ENCODE data around the gene ZBTB18. TPM values are rescaled to one million over a fixed set of nuclear protein-coding genes. Genes with fewer than 3 reads are reported as not detected.

The ZBTB18 gene
- total RNA-seq, 1 experiment from 2014 or later = 16.8 TPM

GRCh38 chr1:244092293-244092963, 41.3 kb downstream of the ZBTB18 start:
- Histone ChIP-seq H3K4me2 (ENCODE audit: low read length) (peak overlapping the region; percentile 17; the same call in 1 of the 2 replicates), H3K79me2 (ENCODE audit: low read length) (no peaks in the 10 kb centered on the region), H3K4me1 (ENCODE audit: insufficient read depth, low read length) (peaks cover 10% of the 10 kb centered on the region; the same call in 1 of the 2 replicates), H3K4me3 (ENCODE audit: low read length) (no peak overlapping the region), H3K27ac (ENCODE audit: low read length) (no peak overlapping the region), H3K9me3 (ENCODE audit: low read length) (no peaks in the 10 kb centered on the region), H3K36me3 (ENCODE audit: low read depth, low read length) (no peaks in the 10 kb centered on the region), H3K9me2 (replicated peaks; ENCODE audit: low read length) (0 out of 2 replicates have a peak, but pooled peaks cover 7% of the 10 kb centered on the region), H3K27me3 (ENCODE audit: low read length) (no peaks in the 10 kb centered on the region), H3F3A (ENCODE audit: low read length, unreplicated experiment) (no peaks in the 10 kb centered on the region), H4K20me1 (ENCODE audit: low read length) (no peaks in the 10 kb centered on the region), H3K9ac (ENCODE audit: low read length) (no peak overlapping the region), H2AFZ (ENCODE audit: low read length) (peak overlapping the region; percentile 27)
- CTCF ChIA-PET = no interaction called here
- POLR2A ChIA-PET (ENCODE audit: unreplicated experiment) = no interaction called here
- BruUV-seq (replicated peaks) = no TSS peak
- ATAC-seq (peak; percentile 76), DNase-seq (peak; percentile 63)
- intact Hi-C loops (cut with micrococcal nuclease) = no loop called here
- TF ChIP-seq EZH2phosphoT487 (IDR thresholded peaks at IDR 0.05; ENCODE audit: borderline replicate concordance, low read length) (no peak), EZH2 (IDR thresholded peaks at IDR 0.05; ENCODE audit: low read length, unreplicated experiment) (no peak), CTCF (conservative IDR thresholded peaks at IDR 0.05; ENCODE audit: low read depth, low read length) (no peak)

DNA sequence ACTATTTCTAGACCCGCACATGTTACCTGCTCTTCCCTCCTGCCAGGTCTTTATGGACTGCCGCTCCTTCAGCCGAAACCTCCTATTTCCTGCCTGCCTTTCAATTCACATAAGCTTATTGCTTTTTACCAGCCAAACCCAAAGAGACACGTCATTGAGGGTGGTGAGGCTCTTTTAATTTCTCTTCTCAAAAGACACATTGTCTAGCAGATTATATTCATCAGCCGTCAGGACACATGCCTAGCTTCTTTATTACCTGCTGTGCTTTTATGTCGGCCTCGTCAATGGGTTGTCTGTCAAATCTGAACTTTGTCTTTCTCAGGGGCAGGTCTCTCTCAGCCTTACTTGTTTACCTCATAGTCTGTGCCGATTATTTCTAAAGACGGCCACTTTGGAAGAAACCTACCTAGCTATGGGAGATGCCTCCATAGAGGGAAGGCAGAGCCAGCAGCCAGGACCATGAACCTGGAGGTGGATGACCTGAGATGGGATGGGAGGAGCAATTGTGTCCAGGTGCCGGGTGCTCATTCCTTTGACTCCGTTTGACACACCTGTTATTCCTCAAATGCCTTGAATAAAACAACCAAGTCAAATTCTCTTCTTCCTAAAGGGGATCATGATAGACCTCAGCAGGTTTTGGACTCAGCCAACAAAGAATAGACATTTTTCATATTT, 42.0 kb downstream of the ZBTB18 start:
- no peaks in the 10 kb centered on the region for H3F3A ChIP-seq (ENCODE audit: low read length, unreplicated experiment)
- no peaks in the 10 kb centered on the region for H3K36me3 ChIP-seq (ENCODE audit: low read depth, low read length)
- no peak overlapping the region for H2AFZ ChIP-seq (ENCODE audit: low read length)
- ChIA-PET POLR2A (ENCODE audit: unreplicated experiment) (no interaction called here), CTCF (no interaction called here)
- no peak overlapping the region for H3K9ac ChIP-seq (ENCODE audit: low read length)
- no peak overlapping the region for H3K27ac ChIP-seq (ENCODE audit: low read length)
- BruUV-seq (replicated peaks) = no TSS peak
- 0 out of 2 replicates have a peak, but pooled peaks cover 7% of the 10 kb centered on the region for H3K9me2 ChIP-seq (replicated peaks; ENCODE audit: low read length)
- intact Hi-C loops (cut with micrococcal nuclease) = no loop called here
- no peak overlapping the region for H3K4me2 ChIP-seq (ENCODE audit: low read length)
- no peaks in the 10 kb centered on the region for H3K27me3 ChIP-seq (ENCODE audit: low read length)
- DNase-seq (no peak), ATAC-seq (no peak)
- no peaks in the 10 kb centered on the region for H3K9me3 ChIP-seq (ENCODE audit: low read length)
- TF ChIP-seq EZH2 (IDR thresholded peaks at IDR 0.05; ENCODE audit: low read length, unreplicated experiment) (no peak), CTCF (conservative IDR thresholded peaks at IDR 0.05; ENCODE audit: low read depth, low read length) (no peak), EZH2phosphoT487 (IDR thresholded peaks at IDR 0.05; ENCODE audit: borderline replicate concordance, low read length) (no peak)
- no peak overlapping the region for H3K4me3 ChIP-seq (ENCODE audit: low read length)
- H3K4me1 ChIP-seq (ENCODE audit: insufficient read depth, low read length) = peaks cover 10% of the 10 kb centered on the region; the same call in 1 of the 2 replicates
- no peaks in the 10 kb centered on the region for H4K20me1 ChIP-seq (ENCODE audit: low read length)
- no peaks in the 10 kb centered on the region for H3K79me2 ChIP-seq (ENCODE audit: low read length)
